Measurements from ENCODE around the gene KIF1C.

- no peak for TF ChIP-seq YY1 (tag by site-specific recombination; IDR thresholded peaks at IDR 0.05)
- no peak for TF ChIP-seq ZNF239 (tag by site-specific recombination; IDR thresholded peaks at IDR 0.05)
- TF ChIP-seq ZNF76 (tag by site-specific recombination; IDR thresholded peaks at IDR 0.05; ENCODE audit: borderline replicate concordance, low read depth), result no peak
Observed at GRCh38 chr17:5024604-5025003, 26.9 kb downstream of the KIF1C start.
